ENCODE measurements around the gene FGF12.

- no peak for TF ChIP-seq CTCF (IDR thresholded peaks at IDR 0.05)
- TF ChIP-seq POLR2AphosphoS5 (IDR thresholded peaks at IDR 0.05): no peak
- no peak for TF ChIP-seq POLR2A (IDR thresholded peaks at IDR 0.05)
- no peak for TF ChIP-seq EP300 (IDR thresholded peaks at IDR 0.05; ENCODE audit: low read depth)
Observed at GRCh38 chr3:192108820-192109219, 618.5 kb downstream of the FGF12 start.
